Measurements from ENCODE around the gene RAB27B. TPM values are rescaled to one million over a fixed set of nuclear protein-coding genes. Genes with fewer than 3 reads are reported as not detected.

Gene RAB27B
- total and polyA plus RNA-seq, 7 donors = 0.03 to 0.20 (median 0.06) TPM; not detected in 1

DNA sequence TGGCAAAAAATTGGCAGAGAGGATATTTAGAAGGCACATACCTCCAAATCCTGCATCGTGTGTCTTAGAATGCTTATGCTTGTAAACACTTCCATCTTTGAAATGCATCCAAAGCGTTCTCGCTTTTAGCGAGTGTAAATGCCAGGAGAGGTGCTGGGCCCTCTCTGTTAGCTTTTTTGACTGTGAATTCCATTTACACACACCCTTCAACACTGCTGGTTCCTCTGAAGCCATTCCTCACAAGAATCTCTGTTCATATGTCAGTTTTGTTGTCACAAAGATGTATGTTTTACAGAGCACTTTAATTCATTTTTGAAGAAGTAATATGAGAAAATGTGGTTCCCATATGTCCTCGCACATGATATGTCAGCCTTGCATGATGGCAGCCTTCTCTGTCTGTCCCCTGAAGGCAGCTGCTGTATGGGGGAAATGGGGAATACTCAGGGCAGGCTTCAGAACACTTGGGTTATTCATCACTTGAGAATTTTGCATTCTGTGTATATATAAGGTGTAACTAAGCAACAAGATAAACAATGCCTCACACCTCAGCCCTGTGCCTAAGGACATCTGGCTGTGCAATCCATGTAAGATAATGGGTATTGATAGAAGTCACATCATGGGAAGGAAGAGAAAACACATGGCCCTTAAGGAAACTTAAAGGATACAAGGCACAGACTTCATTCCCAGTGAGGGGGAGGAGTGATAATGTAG, 52.3 kb downstream of the RAB27B start:
- no peak overlapping the region for H3K27ac ChIP-seq
- intact Hi-C loops (cut with DNase I) = no loop called here
- WGBS, 3 donors = 40 to 62% (median 55%) methylated on average over 5 of the region's 5 CpGs
- no peak for ATAC-seq
- no peak overlapping the region for H3K4me3 ChIP-seq
- H3K36me3 ChIP-seq (ENCODE audit: insufficient read depth in 1 of 2, low read depth in 1 of 2) = no peaks in the 10 kb centered on the region
- peaks cover 0 to 4% (median 0%) of the 10 kb centered on the region in 3 donors for H3K27me3 ChIP-seq (ENCODE audit: insufficient read depth in 3 of 3, low read length in 2 of 3)
- DNase-seq = no peak
- H3K4me1 ChIP-seq = no peaks in the 10 kb centered on the region
- TF ChIP-seq, protein P1, sequence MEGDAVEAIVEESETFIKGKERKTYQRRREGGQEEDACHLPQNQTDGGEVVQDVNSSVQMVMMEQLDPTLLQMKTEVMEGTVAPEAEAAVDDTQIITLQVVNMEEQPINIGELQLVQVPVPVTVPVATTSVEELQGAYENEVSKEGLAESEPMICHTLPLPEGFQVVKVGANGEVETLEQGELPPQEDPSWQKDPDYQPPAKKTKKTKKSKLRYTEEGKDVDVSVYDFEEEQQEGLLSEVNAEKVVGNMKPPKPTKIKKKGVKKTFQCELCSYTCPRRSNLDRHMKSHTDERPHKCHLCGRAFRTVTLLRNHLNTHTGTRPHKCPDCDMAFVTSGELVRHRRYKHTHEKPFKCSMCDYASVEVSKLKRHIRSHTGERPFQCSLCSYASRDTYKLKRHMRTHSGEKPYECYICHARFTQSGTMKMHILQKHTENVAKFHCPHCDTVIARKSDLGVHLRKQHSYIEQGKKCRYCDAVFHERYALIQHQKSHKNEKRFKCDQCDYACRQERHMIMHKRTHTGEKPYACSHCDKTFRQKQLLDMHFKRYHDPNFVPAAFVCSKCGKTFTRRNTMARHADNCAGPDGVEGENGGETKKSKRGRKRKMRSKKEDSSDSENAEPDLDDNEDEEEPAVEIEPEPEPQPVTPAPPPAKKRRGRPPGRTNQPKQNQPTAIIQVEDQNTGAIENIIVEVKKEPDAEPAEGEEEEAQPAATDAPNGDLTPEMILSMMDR (IDR thresholded peaks at IDR 0.05) = no peak
- no peaks in the 10 kb centered on the region for H3K9me3 ChIP-seq

- intact Hi-C loops (cut with DNase I) = no loop called here
- Histone ChIP-seq H3K27ac (no peak overlapping the region), H3K27me3 (ENCODE audit: insufficient read depth in 3 of 3, low read length in 2 of 3) (peaks cover 0 to 4% (median 0%) of the 10 kb centered on the region in 3 donors), H3K4me3 (no peak overlapping the region), H3K36me3 (ENCODE audit: insufficient read depth in 1 of 2, low read depth in 1 of 2) (no peaks in the 10 kb centered on the region), H3K4me1 (no peaks in the 10 kb centered on the region), H3K9me3 (no peaks in the 10 kb centered on the region)
- TF ChIP-seq, protein P1 (IDR thresholded peaks at IDR 0.05) = no peak
- ATAC-seq (no peak), DNase-seq (no peak)
- 72 to 73% (median 72%) methylated on average over 6 of the region's 6 CpGs for WGBS, 3 donors
Observed at GRCh38 chr18:54881229-54881768, 53.0 kb downstream of the RAB27B start.

- TF ChIP-seq, protein P1 (IDR thresholded peaks at IDR 0.05) = no peak
- ATAC-seq = no peak
- H3K4me1 ChIP-seq = no peaks in the 10 kb centered on the region
- peaks cover 0 to 4% (median 0%) of the 10 kb centered on the region in 3 donors for H3K27me3 ChIP-seq (ENCODE audit: insufficient read depth in 3 of 3, low read length in 2 of 3)
- 59 to 70% (median 66%) methylated on average over 4 of the region's 4 CpGs for WGBS, 3 donors
- no peaks in the 10 kb centered on the region for H3K9me3 ChIP-seq
- H3K4me3 ChIP-seq = no peak overlapping the region
- intact Hi-C loops (cut with DNase I) = no loop called here
- H3K27ac ChIP-seq = no peak overlapping the region
- H3K36me3 ChIP-seq (ENCODE audit: insufficient read depth in 1 of 2, low read depth in 1 of 2) = no peaks in the 10 kb centered on the region
- no peak for DNase-seq
Observed at GRCh38 chr18:54882318-54882717, 54.0 kb downstream of the RAB27B start.

DNA sequence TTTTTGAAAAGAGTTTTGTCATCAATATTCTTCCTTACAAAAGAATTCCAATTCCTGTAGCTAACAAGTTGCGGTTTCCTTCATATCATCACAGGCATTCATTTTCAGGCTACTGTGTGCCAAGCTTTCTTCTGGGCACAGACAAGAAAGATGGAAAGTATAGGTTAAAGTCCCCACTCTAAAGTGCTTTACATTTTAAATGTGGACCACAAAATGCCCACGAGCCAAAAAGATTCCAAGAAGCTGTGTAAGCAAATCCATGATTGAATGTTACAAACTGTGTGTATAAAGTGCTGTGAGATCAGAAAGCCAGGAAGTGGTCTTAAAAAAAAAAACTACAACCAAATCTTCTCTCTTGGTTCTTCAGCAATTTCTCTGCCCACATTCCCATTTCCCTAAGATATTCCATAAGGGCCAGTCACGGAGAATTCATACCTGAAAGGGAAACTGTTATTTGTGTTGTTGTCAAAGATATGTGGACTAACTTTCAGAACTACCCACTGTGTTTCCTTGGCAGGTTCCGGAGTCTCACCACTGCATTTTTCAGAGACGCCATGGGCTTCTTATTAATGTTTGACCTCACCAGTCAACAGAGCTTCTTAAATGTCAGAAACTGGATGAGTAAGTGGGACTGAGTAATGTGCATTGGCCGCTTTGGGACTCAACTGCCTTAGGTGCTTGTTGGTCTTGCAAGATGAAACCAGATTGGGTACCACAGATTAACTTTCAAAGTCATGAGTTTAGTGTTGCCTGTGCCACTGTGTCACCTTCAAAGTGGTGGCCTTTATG, 55.7 kb downstream of the RAB27B start:
- H3K9me3 ChIP-seq = no peaks in the 10 kb centered on the region
- no peaks in the 10 kb centered on the region for H3K36me3 ChIP-seq (ENCODE audit: insufficient read depth in 1 of 2, low read depth in 1 of 2)
- ATAC-seq = no peak
- H3K27ac ChIP-seq = no peak overlapping the region
- DNase-seq = no peak
- H3K4me3 ChIP-seq = no peak overlapping the region
- TF ChIP-seq, protein P1 (IDR thresholded peaks at IDR 0.05) = no peak
- intact Hi-C loops (cut with DNase I) = no loop called here
- H3K27me3 ChIP-seq (ENCODE audit: insufficient read depth in 3 of 3, low read length in 2 of 3) = peaks cover 0 to 4% (median 0%) of the 10 kb centered on the region in 3 donors
- WGBS, 3 donors = 82 to 86% (median 83%) methylated on average over 6 of the region's 6 CpGs
- H3K4me1 ChIP-seq = no peaks in the 10 kb centered on the region
